ENCODE data around the gene NEUROD2. TPM values are rescaled to one million over a fixed set of nuclear protein-coding genes. Genes with fewer than 3 reads are reported as not detected.

The NEUROD2 gene
- total and polyA plus RNA-seq, 12 donors: 0.08 TPM; not detected in 11

DNA sequence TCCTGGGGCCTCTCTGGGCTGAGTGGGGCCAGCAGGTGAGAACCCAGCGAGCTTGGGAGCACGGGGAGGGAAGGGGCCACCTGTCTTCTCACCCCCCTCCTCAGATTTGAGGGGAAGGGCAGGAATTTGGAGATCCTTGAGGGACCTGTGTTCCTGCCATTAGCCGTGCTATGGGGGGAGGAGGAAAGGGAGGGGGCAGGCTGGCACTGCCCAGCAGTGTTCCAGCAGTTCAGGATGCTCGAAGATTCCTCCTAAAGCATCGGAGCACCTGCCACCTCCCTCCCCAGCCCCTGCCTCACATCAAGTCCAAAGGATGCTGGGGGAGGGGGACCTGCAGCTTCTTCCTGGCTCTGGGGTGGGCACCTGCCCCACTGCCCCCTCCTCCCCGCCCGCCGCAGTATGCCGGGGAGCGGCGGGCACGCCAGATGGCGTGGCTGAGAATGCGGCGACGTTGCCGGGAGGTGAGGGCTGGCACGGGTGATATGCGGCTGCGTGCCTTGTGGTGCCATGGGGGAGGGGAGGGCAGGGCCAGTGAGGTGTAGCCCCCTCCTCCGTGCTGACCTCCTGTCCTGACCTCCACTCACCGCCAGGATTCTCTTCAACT, 4.7 kb upstream of the NEUROD2 start:
- peaks cover 14% of the 10 kb centered on the region for H3K27me3 ChIP-seq
- no peak overlapping the region for H3K4me3 ChIP-seq
- no peaks in the 10 kb centered on the region for H3K4me1 ChIP-seq (replicated peaks in 1 of 2)
- no peak overlapping the region for H3K27ac ChIP-seq
- no peaks in the 10 kb centered on the region for H3K9me3 ChIP-seq (replicated peaks in 1 of 3)
- intact Hi-C loops (cut with DNase I): no loop called here
- 55 to 74% (median 64%) methylated on average over 15 to 22 of the region's 22 CpGs for WGBS, 4 donors
- TF ChIP-seq POLR2A (IDR thresholded peaks at IDR 0.05): no peak
- TF ChIP-seq, protein P1, sequence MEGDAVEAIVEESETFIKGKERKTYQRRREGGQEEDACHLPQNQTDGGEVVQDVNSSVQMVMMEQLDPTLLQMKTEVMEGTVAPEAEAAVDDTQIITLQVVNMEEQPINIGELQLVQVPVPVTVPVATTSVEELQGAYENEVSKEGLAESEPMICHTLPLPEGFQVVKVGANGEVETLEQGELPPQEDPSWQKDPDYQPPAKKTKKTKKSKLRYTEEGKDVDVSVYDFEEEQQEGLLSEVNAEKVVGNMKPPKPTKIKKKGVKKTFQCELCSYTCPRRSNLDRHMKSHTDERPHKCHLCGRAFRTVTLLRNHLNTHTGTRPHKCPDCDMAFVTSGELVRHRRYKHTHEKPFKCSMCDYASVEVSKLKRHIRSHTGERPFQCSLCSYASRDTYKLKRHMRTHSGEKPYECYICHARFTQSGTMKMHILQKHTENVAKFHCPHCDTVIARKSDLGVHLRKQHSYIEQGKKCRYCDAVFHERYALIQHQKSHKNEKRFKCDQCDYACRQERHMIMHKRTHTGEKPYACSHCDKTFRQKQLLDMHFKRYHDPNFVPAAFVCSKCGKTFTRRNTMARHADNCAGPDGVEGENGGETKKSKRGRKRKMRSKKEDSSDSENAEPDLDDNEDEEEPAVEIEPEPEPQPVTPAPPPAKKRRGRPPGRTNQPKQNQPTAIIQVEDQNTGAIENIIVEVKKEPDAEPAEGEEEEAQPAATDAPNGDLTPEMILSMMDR (IDR thresholded peaks at IDR 0.05): no peak
- no peak for DNase-seq
- no peaks in the 10 kb centered on the region for H3K36me3 ChIP-seq (replicated peaks in 1 of 2)

DNA sequence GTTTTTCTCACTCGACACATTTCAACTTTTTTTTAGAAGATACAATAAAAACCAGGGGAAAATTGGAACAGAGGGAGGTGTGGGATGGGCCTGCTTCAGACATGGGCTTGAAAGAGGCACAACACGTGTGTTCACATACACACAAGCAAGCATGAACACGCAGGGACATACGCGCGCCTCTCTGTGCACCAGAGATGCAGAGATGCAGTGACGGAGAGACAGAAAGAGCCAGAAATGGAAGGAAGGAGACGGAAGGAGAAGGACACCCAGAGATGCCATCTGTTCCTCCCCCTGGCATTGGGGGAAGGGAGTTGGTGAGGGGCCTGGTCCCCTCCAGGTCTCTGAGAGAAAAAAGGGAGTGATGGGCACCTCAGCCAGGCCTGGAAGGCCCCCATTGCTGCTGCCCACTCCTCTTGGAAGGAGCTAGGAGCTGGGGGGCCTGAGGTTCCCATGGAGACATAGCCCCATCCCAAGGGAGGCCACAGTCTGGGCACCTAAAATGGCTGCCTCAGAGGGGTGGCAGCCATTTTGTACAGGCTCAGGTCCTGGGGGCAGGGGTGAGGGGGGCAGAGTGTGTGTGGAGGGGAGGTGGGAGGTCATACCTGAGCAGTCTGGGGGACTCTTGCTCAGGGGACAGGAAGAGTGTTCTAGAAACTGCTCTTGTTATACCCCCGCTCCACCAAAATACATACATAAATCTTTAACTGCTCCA, 3.8 kb upstream of the NEUROD2 start:
- no peaks in the 10 kb centered on the region for H3K9me3 ChIP-seq (replicated peaks in 1 of 3)
- DNase-seq: no peak
- H3K4me1 ChIP-seq (replicated peaks in 1 of 2): peaks cover 5 to 7% of the 10 kb centered on the region in 2 donors
- peaks cover 23% of the 10 kb centered on the region for H3K27me3 ChIP-seq
- H3K4me3 ChIP-seq: no peak overlapping the region
- no peak overlapping the region for H3K27ac ChIP-seq
- WGBS, 4 donors: 80 to 90% (median 88%) methylated on average over 9 of the region's 9 CpGs
- intact Hi-C loops (cut with DNase I): no loop called here
- no peak for TF ChIP-seq POLR2A (IDR thresholded peaks at IDR 0.05)
- TF ChIP-seq, protein P1 (IDR thresholded peaks at IDR 0.05): no peak
- no peaks in the 10 kb centered on the region for H3K36me3 ChIP-seq (replicated peaks in 1 of 2)

DNA sequence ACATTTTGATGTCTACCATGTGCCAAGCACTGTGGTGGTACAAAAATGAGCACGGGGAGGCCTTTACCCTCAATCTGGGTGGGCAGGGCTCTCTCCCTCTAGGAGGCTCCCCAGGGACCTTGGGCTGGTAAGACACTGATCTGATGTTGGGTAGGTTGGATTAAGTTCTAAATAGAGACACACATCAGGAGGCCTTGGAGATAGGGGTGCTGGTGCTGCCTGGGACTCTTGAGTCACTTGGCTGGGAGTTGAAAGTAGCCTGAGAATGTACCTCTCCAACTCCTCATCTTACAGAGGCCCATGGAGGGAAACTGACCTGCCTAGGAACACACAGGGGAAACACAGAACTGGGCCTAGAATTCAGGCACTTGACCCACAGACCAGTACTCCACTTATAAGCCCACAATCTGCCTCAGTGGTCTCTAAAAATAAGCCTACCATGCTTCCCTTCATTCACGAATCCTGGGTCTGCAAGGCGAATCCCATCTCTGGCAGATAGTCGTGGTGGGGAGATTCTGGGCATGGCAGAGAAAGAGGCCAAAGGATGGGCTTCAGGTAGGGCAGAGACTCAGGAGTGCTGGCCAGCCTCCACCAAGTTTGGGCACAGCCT, 1.8 kb upstream of the NEUROD2 start:
- H3K27me3 ChIP-seq: peaks cover 43% of the 10 kb centered on the region
- H3K4me1 ChIP-seq (replicated peaks in 1 of 2): peaks cover 16 to 22% of the 10 kb centered on the region in 2 donors
- H3K4me3 ChIP-seq: no peak overlapping the region
- no peaks in the 10 kb centered on the region for H3K36me3 ChIP-seq (replicated peaks in 1 of 2)
- H3K9me3 ChIP-seq (replicated peaks in 1 of 3): no peaks in the 10 kb centered on the region
- 86 to 94% (median 90%) methylated on average over 4 of the region's 4 CpGs for WGBS, 4 donors
- no peak for DNase-seq
- TF ChIP-seq POLR2A (IDR thresholded peaks at IDR 0.05): no peak
- TF ChIP-seq, protein P1 (IDR thresholded peaks at IDR 0.05): no peak
- intact Hi-C loops (cut with DNase I): no loop called here
- H3K27ac ChIP-seq: no peak overlapping the region

DNA sequence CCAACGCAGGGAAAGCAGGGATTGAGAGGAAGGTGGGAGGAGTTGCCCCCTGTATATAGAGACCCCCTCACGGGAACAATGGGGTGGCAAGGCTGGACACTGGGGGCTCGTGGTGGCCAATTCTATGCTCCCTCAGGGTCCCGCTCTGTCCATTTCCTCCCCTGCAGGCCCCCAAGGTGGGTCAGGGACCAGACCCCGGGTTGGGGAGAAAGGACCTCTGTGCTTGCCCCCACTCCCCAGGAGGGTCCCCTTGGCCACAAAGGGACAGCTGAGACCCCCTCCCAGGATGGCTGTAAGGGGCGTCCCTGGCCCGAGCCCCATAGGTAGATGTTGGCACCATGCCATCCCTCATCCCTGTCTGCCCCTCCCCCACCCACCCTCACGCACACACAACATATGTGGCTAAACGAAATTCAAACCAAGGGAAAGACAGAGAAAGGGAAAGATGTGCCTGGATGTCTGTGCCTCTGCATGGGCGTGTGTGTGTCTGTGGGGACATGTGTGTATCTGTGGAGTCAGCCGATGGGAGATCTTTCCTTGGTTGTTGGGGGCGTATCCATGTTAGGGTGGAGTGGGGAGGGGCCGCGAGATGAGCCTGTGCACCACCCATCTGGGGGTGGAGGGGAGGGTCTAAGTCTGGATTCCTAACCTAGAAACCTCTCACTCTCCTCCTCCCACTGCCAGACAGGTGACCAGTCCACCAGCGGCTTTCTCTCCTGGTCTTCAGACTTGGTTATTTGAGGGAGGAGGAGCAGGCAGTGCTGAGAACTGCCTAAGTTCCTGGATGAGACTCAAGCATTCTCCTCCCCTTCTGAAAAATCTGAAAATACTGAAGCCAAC, 642 bp upstream of the NEUROD2 start:
- 15 to 18% (median 15%) methylated on average over 15 of the region's 15 CpGs for WGBS, 4 donors
- H3K4me3 ChIP-seq: no peak overlapping the region
- DNase-seq: no peak
- H3K36me3 ChIP-seq (replicated peaks in 1 of 2): no peaks in the 10 kb centered on the region
- TF ChIP-seq, protein P1 (IDR thresholded peaks at IDR 0.05): no peak
- TF ChIP-seq POLR2A (IDR thresholded peaks at IDR 0.05): no peak
- H3K27ac ChIP-seq: no peak overlapping the region
- peaks cover 55% of the 10 kb centered on the region for H3K27me3 ChIP-seq
- intact Hi-C loops (cut with DNase I): no loop called here
- no peaks in the 10 kb centered on the region for H3K9me3 ChIP-seq (replicated peaks in 1 of 3)
- H3K4me1 ChIP-seq (replicated peaks in 1 of 2): peaks cover 16 to 22% of the 10 kb centered on the region in 2 donors
